SK-MEL-5 (cell line): Measurements from ENCODE around the gene NSUN4. TPM values are rescaled to one million over a fixed set of nuclear protein-coding genes. Genes with fewer than 3 reads are reported as not detected.
"Not testable (repeated sequence)": the region's sequence is repeated elsewhere in the genome, so short reads cannot be mapped to it uniquely, and the experiment has no call there.

Source experiments
- DNase-seq: peaks from one replicate; pipeline ENCODE4 v3.0.0-alpha.2; 2016; ENCODE audit warnings: low read depth, low spot score
- in situ Hi-C: cut with HindIII; loops from 2 replicates; pipeline ENCODE4 v1.10.0; 2016; ENCODE audit warnings: low sequenced_read_pairs, high pct_unique_total_duplicates, low pct_unique_long_range_greater_than_20kb
- total RNA-seq: library from RNA; depleted of rRNA; stranded (reverse); fragments of >200 nt; shearing (Covaris generic); gene quantifications from 2 replicates; pipeline ENCODE4 v1.2.3, GENCODE V29; 2014

The NSUN4 gene
- total RNA-seq, 1 experiment from 2014 or later: 8.7 TPM

DNA sequence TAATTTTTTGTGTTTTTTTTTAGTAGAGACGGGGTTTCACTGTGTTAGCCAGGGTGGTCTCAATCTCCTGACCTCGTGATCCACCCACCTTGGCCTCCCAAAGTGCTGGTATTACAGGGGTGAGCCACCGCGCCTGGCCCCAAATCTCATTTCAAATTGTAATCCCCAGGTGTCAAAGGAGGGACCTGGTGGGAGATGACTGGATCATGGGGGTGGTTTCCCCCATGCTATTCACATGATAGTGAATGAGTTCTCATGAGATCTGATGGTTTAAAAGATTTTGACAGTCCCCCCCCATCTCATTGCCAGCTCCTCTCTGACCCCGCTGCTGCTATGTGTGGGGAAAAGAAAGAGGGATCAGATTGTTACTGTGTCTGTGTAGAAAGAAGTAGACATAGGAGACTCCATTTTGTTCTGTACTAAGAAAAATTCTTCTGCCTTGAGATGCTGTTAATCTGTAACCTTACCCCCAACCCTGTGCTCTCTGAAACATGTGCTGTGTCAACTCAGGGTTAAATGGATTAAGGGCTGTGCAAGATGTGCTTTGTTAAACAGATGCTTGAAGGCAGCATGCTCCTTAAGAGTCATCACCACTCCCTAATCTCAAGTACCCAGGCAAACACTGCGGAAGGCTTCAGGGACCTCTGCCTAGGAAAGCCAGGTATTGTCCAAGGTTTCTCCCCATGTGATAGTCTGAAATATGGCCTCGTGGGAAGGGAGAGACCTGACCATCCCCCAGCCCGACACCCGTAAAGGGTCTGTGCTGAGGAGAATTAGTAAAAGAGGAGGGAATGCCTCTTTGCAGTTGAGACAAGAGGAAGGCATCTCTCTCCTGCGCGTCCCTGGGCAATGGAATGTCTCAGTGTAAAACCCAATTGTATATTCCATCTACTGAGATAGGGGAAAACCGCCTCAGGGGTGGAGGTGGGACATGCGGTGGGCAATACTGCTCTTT is 20.4 kb upstream of the NSUN4 start:
- in situ Hi-C loops, DNase-seq: not testable (repeated sequence)

DNA sequence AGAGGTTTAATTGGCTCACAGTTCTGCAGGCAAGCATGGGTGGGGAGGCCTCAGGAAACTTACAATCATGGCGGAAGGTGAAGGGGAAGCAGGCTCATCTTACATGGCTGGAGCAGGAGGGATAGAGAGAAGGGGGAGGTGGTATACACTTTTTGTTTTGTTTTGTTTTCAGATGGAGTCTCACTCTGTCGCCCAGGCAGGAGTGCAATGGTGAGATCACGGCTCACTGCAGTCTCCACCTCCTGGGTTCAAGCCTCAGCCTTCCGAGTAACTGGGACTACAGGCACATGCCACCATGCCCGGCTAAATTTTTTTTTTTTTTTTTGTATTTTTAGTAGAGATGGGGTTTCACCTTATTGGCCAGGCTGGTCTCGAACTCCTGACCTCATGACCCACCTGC is 18.4 kb upstream of the NSUN4 start:
- DNase-seq, in situ Hi-C loops: not testable (repeated sequence)

DNA sequence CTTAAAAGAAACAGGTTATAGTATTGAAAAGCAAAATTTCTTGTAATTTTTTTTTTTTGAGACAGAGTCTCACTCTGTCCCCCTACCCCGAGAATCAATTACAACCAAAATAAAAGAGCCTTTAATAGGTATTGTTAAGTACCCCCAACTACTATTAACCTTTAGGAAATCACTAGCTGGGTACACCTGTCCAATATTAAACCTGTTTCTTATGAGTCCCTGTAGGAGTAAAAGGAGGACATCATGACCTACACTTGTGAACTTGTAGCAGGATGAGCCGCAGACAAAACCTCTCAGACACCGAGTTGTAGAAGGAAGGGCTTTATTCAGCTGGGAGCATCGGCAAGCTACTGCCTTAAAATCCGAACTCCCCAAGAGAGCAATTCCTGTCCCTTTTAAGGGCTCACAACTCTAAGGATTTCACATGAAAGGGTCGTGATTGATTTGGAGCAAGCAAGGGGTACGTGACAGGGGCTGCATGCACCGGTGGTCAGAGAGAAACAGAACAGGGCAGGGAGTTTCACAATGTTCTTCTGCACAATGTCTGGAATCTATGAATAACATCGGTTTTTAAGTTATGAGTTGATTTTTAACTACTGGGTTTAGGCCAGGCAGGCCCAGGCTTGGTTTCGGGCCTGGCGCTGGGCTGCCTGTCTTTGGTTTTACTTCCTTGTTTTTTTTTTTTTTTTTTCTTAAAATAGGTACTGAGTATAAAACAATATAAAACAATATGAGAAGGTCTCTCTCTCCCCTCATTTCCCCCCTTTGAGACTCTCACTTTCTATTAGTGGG is 15.1 kb upstream of the NSUN4 start:
- DNase-seq, in situ Hi-C loops: not testable (repeated sequence)

DNA sequence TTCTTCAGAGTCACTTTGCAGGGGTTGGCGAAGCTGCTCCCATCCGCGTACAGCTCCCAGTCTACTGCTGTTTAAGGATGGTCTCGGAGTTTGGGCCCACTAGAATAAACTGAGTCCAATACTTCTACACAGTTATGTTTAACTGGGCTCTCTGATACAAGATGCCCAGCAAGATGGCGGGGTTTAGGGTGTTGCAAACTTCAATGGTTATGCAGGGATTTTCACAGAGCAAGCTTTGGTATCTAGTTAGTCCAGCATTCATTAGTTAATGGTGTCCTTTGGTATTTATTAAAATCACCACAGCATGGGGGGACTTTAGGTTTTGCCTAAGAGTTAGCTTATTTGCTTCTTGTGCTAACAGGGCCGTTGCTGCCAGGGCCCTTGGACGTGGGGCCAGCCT is 12.4 kb upstream of the NSUN4 start:
- DNase-seq, in situ Hi-C loops: not testable (repeated sequence)

DNA sequence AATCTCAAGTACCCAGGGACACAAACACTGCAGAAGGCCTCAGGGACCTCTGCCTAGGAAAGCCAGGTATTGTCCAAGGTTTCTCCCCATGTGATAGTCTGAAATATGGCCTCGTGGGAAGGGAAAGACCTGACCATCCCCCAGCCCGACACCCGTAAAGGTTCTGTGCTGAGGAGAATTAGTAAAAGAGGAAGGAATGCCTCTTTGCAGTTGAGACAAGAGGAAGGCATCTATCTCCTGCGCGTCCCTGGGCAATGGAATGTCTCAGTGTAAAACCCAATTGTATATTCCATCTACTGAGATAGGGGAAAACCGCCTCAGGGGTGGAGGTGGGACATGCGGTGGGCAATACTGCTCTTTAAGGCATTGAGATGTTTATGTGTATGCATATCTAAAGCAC is 10.8 kb upstream of the NSUN4 start:
- in situ Hi-C loops, DNase-seq: not testable (repeated sequence)

DNA sequence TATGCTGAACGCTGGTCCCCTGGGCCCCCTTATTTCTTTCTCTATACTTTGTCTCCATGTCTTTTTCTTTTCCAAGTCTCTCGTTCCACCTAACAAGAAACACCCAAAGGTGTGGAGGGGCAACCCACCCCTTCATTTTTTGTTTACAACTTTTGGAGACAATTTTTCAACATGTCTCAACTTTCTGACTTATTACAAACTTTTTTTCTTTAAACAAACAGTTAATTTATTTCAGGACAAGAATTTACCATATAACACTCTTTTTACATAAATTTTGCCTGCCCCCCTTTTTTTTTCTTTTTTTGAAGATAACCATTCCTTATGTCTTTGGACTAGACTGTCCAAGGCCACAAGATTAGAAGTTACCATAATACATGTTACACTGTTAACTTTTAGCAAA is 10.2 kb upstream of the NSUN4 start:
- in situ Hi-C loops, DNase-seq: not testable (repeated sequence)

DNA sequence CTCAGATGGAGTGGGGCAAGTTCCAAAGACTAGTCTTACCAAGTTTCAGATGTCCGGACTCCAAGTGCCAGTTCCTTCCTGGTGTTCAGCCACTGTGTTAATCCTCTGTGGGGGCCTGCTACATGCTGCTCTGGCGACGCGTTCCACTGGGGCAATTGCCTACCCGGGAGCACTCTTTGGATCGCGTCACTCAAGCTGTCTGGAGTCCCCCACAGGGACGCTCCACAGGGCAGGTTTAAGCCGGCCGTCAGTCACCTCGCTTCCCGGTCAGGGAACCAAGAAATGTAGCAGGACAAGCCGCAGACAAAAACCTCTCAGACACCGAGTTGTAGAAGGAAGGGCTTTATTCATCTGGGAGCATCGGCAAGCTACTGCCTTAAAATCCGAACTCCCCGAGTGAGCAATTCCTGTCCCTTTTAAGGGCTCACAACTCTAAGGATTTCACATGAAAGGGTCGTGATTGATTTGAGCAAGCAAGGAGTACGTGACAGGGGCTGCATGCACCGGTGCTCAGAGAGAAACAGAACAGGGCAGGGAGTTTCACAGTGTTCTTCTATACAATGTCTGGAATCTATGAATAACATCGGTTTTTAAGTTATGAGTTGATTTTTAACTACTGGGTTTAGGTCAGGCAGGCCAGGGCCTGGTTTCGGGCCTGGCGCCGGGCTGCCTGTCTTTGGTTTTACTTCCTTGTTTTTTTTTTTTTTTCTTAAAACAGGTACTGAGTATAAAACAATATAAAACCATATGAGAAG is 8.6 kb upstream of the NSUN4 start:
- not testable (repeated sequence) for DNase-seq

DNA sequence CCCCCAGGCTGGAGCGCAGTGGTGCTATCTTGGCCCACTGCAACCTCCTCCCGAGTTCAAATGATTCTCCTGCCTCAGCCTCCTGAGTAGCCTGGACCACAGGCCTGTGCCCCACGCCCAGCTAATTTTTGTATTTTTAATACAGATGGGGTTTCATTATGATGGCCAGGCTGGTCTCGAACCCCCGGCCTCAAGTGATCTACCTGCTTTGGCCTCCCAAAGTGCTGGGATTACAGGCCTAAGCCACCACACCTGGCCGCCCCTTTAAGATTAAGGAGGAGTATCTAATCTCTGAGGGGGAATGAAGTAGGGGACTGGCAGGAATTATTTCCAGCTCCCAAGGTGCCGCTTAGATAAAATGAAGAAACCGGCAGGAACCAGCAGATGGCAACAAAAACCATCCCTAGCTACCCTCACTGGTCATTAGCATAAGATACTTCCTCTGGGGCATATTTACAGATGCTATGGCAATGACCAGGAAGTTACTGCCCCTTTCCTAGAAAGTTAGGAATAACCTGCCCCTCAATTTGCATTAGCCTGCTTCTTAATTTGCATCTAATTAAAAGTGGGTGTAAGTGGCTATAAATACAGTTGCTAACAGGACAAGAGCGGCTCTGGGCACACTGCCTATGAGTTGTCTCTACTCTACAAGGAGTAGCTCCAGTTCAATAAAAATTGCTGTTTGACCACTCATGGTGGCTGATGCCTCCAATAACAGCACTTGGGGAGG is 7.1 kb upstream of the NSUN4 start:
- peak; percentile 74 for DNase-seq

More for the DNA sequence above, 8.6 kb upstream of the NSUN4 start:
- in situ Hi-C loops: not testable (repeated sequence)

DNA sequence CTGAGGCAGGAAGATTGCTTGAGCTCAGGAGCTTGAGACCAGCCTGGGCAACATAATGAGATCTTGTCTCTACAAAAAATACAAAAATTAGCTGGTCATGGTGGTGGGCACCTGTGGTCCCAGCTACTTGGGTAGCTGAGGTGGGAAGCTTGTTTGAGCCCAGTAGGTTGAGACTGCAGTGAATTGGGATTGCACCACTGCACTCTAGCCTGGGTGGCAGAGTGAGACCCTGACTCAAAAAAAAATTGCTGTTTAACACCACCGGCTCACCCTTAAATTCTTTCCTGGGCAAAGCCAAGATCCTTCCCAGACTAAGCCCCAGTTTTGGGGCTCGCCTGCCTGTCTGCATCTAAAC is 6.6 kb upstream of the NSUN4 start:
- DNase-seq: no peak
- in situ Hi-C loops: no loop called here

More for the DNA sequence above, 7.1 kb upstream of the NSUN4 start:
- in situ Hi-C loops: no loop called here

DNA sequence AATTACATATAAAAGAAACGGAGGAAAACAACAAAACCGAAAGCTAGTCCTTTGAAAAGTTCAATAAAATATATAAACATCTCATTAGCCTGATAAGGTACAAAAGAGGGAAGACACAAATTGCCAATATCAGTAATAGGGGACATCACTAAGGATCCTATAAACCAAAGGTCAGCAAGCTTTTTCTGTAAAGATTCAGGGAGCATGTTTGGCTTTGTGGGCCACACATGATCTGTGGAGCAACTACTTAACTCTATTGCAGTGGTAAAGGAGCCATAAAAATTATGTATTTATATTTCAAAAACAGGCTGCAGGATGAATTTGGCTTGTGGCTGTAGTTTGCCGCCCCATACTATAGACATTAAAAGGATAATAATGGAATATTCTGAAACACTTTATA is 5.5 kb upstream of the NSUN4 start:
- in situ Hi-C loops: no loop called here
- no peak for DNase-seq

DNA sequence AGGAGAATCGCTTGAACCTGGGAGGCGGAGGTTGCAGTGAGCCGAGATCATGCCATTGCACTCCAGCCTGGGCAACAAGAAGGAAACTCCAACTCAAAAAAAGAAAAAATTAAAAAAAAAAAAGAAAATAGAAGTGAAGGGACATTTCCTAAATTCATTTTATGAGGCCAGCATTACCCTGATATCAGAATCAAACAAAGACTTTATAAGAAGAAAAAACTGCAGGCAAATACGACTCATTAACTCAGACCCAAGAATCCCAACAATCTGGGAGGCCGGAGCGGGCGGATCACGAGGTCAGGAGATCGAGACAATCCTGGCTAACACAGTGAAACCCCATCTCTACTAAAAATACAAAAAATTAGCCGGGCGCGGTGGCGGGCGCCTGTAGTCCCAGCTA is 3.2 kb upstream of the NSUN4 start:
- DNase-seq, in situ Hi-C loops: not testable (repeated sequence)

DNA sequence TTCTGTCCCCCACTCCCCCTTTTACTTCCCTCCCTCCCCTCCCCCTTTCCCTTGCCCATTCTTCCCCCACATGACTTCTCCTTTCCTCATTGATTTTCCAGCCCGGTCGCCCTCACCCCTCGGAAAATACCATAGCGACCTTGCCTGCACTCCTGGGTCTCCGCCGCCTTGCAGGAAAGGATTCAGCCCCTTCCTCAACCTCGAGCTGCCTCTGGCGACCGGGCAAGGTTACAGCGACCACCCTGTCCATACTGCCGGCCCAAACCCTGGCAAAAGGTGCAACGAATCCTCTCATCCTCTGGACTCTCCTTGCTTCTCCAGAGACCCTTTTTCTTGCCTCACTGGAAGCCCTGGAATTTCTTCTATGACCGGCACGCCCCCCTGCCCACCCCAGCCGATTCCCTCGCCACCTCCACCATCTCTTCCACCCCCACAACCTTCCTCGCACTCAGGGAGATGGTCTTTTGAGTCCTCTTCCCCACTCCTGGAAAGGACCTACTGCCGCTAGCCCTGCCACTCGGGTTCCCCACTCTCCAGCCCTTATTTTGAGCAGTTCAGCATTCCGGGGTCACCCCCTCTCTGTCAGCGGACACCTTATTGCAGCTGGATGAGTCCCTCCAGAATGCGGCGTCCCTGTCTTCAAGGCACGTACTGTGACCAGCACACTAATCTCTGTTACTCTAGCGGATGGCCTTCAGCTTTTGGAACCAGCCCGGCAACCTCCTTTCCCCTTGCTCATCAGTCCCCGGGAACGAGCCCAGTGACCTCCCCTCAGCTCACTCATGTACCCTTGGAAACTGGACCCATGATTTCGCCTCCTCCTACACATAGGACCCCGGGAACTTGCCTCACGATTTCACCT is 846 bp downstream of the NSUN4 start:
- DNase-seq: no peak
- in situ Hi-C loops: no loop called here

DNA sequence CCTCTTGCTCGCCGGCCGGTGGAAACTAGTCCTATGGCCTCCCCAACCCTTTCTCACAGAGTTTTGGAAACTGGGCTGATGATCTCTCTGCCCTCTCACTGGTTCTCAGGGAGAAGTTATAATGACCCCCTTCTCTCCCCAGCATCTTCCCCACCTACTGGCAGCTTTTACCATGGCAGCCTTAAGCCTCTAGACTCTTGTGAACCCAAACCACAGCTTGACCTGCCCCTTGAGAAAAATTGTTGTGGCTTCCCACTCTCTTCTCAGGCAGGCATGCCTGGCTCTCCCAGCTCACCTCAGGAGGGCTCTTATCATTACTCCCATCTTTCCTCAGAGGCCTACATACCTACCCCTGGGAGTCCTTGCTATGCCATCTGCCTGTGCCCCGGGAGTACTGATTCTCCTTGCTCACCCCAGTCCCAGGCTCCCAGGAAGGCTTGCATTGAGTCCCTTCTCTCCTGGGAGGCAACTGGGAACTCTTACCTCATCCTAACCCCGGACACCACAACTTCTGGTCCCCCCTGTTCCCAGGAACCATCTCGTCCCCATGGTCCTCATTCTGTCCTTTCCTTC is 1.6 kb downstream of the NSUN4 start:
- in situ Hi-C loops: no loop called here
- peak; percentile 47 for DNase-seq

DNA sequence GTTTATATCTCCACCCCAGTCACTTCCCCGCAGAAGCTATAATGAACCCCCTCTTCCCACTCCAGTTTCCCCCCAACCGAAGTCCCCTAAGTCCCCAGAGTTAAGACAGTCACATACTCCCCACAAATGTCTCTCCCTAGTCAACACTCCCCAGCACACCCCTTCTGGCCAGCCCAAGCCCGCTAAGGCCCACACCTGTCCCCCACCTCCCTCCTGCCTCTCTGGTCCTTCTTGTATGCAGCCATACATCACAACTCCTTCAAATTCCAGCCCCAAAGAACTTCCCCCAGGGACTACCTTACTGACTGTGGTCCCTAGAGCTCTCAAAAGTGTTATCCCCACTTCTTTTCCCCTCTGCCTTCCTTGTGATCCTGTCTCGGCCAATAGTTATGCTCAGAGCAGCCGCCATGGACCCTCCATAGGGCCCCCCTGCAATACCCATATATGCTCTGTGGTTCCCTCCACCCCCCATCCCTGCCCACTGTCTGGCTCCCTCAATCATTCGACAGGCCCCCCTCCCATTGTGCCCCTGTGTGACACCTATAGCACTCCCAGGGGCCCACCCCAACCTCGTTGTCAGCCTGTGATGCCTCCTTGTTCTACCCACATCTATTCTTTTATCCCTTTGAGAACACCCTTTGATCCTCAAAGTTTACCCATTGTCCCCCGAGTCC is 2.2 kb downstream of the NSUN4 start:
- in situ Hi-C loops: no loop called here
- no peak for DNase-seq

DNA sequence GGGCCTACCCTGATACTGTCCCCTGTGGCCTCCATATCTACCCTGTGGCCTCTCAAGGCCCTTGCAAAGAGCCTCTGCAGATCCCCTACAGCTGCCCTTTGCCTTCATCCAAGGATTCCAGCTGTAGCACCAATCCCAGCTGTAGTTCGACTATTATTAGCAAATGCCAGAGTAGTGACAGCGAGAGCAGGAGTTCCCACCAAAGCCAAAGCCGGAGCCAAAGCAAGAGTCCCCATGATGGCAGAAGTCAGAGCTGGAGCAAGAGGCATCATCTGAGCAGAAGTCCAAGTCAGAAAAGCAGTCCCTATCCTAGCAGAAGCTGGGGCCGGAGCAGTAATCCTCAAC is 2.7 kb downstream of the NSUN4 start:
- in situ Hi-C loops: no loop called here
- DNase-seq: no peak

DNA sequence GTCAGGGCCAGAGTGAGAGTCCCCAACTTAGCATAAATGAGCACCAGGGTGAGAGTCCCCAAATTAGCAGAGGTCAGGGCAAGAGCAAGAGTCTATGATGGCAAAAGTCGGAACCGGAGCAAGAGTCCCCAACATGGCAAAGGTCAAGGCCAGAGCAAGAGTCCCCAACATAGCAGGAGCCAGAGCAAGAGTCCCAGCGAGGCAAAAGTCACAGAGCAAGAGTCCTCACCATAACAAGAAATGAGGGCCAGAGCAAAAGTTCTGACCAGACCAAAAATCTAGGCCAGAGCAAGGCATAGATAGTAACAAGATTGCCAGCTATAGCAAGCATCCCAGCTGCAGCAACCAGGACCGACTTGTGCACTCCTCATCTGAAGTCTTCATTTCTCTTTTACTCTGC is 3.1 kb downstream of the NSUN4 start:
- in situ Hi-C loops: no loop called here
- DNase-seq: no peak
